ENCODE measurements around the gene SLC22A12.
"Not testable (repeated sequence)": the region's sequence is repeated elsewhere in the genome, so short reads cannot be mapped to it uniquely, and the experiment has no call there.

The SLC22A12 gene

GRCh38 chr11:64588701-64589100, 2.3 kb upstream of the SLC22A12 start:
- DNase-seq: no peak

GRCh38 chr11:64591257-64592233, 525 bp downstream of the SLC22A12 start:
- DNase-seq: no peak

- no peak for DNase-seq
These were observed 1.2 kb downstream of the SLC22A12 start for GRCh38 chr11:64592234-64592615.

- DNase-seq: no peak
These were observed 1.6 kb downstream of the SLC22A12 start for GRCh38 chr11:64592656-64593055.

- DNase-seq: no peak
These were observed 2.4 kb downstream of the SLC22A12 start for GRCh38 chr11:64593156-64594105.

GRCh38 chr11:64594159-64594939, 3.3 kb downstream of the SLC22A12 start:
- DNase-seq: no peak

- DNase-seq: not testable (repeated sequence)
These were observed 4.9 kb downstream of the SLC22A12 start for GRCh38 chr11:64595922-64596321.

GRCh38 chr11:64597671-64598101, 6.7 kb downstream of the SLC22A12 start:
- no peak for DNase-seq

GRCh38 chr11:64598106-64598796, 7.2 kb downstream of the SLC22A12 start:
- DNase-seq: no peak

- DNase-seq: no peak
These were observed 8.0 kb downstream of the SLC22A12 start for GRCh38 chr11:64598797-64599697.

GRCh38 chr11:64599698-64600211, 8.7 kb downstream of the SLC22A12 start:
- no peak for DNase-seq

GRCh38 chr11:64600281-64600992, 9.4 kb downstream of the SLC22A12 start:
- DNase-seq: no peak

GRCh38 chr11:64601605-64602465, 10.8 kb downstream of the SLC22A12 start:
- no peak for DNase-seq

GRCh38 chr11:64602466-64603070, 11.5 kb downstream of the SLC22A12 start:
- DNase-seq: no peak

- no peak for DNase-seq
These were observed 12.5 kb downstream of the SLC22A12 start for GRCh38 chr11:64603411-64604110.

GRCh38 chr11:64604458-64605243, 13.6 kb downstream of the SLC22A12 start:
- no peak for DNase-seq

GRCh38 chr11:64605244-64605560, 14.2 kb downstream of the SLC22A12 start:
- no peak for DNase-seq

Measured in MV-4-11 (cell line).